KMS-11 (cell line): ENCODE measurements around the gene RPS3.

ENCODE experiments used
- H2AFZ ChIP-seq: fragments of 200-600 bp; sonication (generic); 2 replicates; pipeline ENCODE4 v1.6.1; 2016; ENCODE audit warnings: antibody characterized with exemption, mixed run types, low read depth
- H3K27ac ChIP-seq: fragments of 200-600 bp; sonication (generic); 2 replicates; pipeline ENCODE4 v1.6.1; 2016; ENCODE audit warnings: mild to moderate bottlenecking, mixed run types
- H3K27me3 ChIP-seq: fragments of 200-600 bp; sonication (generic); 2 replicates; pipeline ENCODE4 v1.6.1; 2017; ENCODE audit warnings: mild to moderate bottlenecking, low read depth, mixed run types, moderate library complexity; ENCODE audit not compliant: insufficient read depth
- H3K36me3 ChIP-seq: fragments of 200-600 bp; sonication (generic); 2 replicates; pipeline ENCODE4 v1.6.1; 2017; ENCODE audit warnings: mild to moderate bottlenecking, mixed run types; ENCODE audit not compliant: insufficient read depth
- H3K4me1 ChIP-seq: fragments of 200-600 bp; sonication (generic); 2 replicates; pipeline ENCODE4 v1.6.1; 2016; ENCODE audit warnings: mild to moderate bottlenecking, low read depth, mixed run types; ENCODE audit not compliant: poor library complexity, severe bottlenecking
- H3K4me2 ChIP-seq: fragments of 200-600 bp; sonication (generic); 2 replicates; pipeline ENCODE4 v1.7.0; 2016; ENCODE audit warnings: mild to moderate bottlenecking, mixed run types
- H3K4me3 ChIP-seq: fragments of 200-600 bp; sonication (generic); IDR thresholded peaks from 2 replicates; pipeline ENCODE4 v1.6.1; 2017; ENCODE audit warnings: low read depth, low read length, mixed read lengths; ENCODE audit not compliant: insufficient read depth
- H3K79me2 ChIP-seq: fragments of 200-600 bp; sonication (generic); 2 replicates; pipeline ENCODE4 v1.6.1; 2016; ENCODE audit warnings: low read depth, mixed run types; ENCODE audit not compliant: insufficient read depth
- H3K9ac ChIP-seq: fragments of 200-600 bp; sonication (generic); 2 replicates; pipeline ENCODE4 v1.6.1; 2016; ENCODE audit warnings: mild to moderate bottlenecking, mixed run types
- H4K20me1 ChIP-seq: fragments of 200-600 bp; sonication (generic); 2 replicates; pipeline ENCODE4 v1.6.1; 2016; ENCODE audit warnings: mild to moderate bottlenecking, mixed run types; ENCODE audit not compliant: insufficient read depth
- CTCF ChIP-seq: fragments of 200-600 bp; sonication (generic); conservative IDR thresholded peaks from 2 replicates; pipeline ENCODE4 v1.6.1; 2017; ENCODE audit warnings: low read depth, mild to moderate bottlenecking, antibody characterized with exemption, low read length, moderate library complexity, mixed read lengths

RPS3 gene

DNA sequence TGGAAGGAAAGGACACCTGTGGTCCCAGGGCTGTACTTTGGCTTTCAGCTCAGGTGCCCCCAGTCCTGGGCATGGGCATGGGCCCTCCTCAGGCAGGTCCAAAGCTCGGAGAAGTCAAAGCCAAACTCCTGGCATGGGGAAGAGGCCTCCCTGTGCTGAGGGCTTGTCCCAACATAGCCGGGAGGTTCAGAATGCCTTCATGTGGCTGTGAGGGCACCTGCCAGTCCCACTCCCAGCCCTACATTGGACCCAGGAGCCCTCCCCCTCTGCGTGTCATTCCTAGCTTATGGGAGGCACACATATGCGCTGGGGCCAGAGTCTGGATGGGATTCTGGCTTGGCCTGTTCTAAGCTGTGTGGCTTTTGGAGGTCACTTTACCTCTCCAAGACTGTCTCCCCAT is 34.7 kb downstream of the RPS3 start:
- Histone ChIP-seq H3K4me1 (no peaks in the 10 kb centered on the region), H2AFZ (no peak overlapping the region), H4K20me1 (no peaks in the 10 kb centered on the region), H3K36me3 (no peaks in the 10 kb centered on the region), H3K27ac (no peak overlapping the region), H3K4me2 (no peak overlapping the region), H3K79me2 (no peaks in the 10 kb centered on the region), H3K4me3 (no peak overlapping the region), H3K27me3 (no peaks in the 10 kb centered on the region), H3K9ac (no peak overlapping the region)
- no peak for TF ChIP-seq CTCF

- no peak for TF ChIP-seq CTCF
- Histone ChIP-seq H3K27me3 (no peaks in the 10 kb centered on the region), H3K4me3 (no peak overlapping the region), H3K27ac (no peak overlapping the region), H3K79me2 (no peaks in the 10 kb centered on the region), H3K4me2 (no peak overlapping the region), H3K36me3 (no peaks in the 10 kb centered on the region), H3K4me1 (no peaks in the 10 kb centered on the region), H4K20me1 (no peaks in the 10 kb centered on the region), H2AFZ (no peak overlapping the region), H3K9ac (no peak overlapping the region)
Measured at GRCh38 chr11:75434886-75435570, 35.7 kb downstream of the RPS3 start.

GRCh38 chr11:75435571-75435925 is 36.2 kb downstream of the RPS3 start:
- H3K27me3 ChIP-seq = no peaks in the 10 kb centered on the region; the same call in 1 of the 2 replicates
- H3K79me2 ChIP-seq = no peaks in the 10 kb centered on the region
- H3K4me2 ChIP-seq = no peak overlapping the region
- H2AFZ ChIP-seq = no peak overlapping the region
- no peaks in the 10 kb centered on the region for H4K20me1 ChIP-seq
- no peaks in the 10 kb centered on the region for H3K4me1 ChIP-seq
- TF ChIP-seq CTCF = no peak
- no peak overlapping the region for H3K4me3 ChIP-seq
- H3K36me3 ChIP-seq = no peaks in the 10 kb centered on the region
- no peak overlapping the region for H3K27ac ChIP-seq
- no peak overlapping the region for H3K9ac ChIP-seq

DNA sequence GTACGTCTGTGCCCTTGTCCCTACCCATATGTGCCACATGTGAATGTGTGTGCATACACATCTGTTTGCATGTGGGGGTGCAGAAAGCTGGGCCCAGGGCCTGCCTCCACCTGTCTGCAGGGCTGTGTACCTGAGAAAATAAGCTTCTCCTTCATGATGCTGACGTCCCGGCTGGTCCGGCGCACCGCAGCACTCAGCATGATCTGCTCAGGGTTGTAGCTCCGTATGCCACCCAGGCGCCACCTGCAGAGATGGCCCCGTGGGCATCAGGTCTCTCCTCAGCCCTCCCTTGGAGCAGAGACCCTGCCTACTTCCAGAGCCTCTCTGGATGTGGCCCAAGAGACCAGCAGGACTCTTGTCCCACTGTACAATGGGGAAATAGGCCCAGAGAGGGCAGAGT is 37.5 kb downstream of the RPS3 start:
- H3K9ac ChIP-seq = no peak overlapping the region
- H3K27ac ChIP-seq = no peak overlapping the region
- no peaks in the 10 kb centered on the region; the same call in 1 of the 2 replicates for H3K27me3 ChIP-seq
- H4K20me1 ChIP-seq = no peaks in the 10 kb centered on the region
- H3K4me1 ChIP-seq = no peaks in the 10 kb centered on the region
- no peak overlapping the region for H3K4me3 ChIP-seq
- no peaks in the 10 kb centered on the region for H3K79me2 ChIP-seq
- no peaks in the 10 kb centered on the region for H3K36me3 ChIP-seq
- H3K4me2 ChIP-seq = no peak overlapping the region
- H2AFZ ChIP-seq = no peak overlapping the region
- TF ChIP-seq CTCF = no peak
